NCI-H82 (cell line): ENCODE measurements around the gene CD40.
A peak's percentile ranks its signal among the peaks of the same experiment; 100 is the strongest.

Experiments
- DNase-seq: peaks from one replicate; lab custom pipeline; 2025; lab: John Stamatoyannopoulos, UW

The CD40 gene

GRCh38 chr20:46173652-46174468, 55.7 kb downstream of the CD40 start:
- DNase-seq: no peak

GRCh38 chr20:46174469-46175126, 56.5 kb downstream of the CD40 start:
- no peak for DNase-seq

GRCh38 chr20:46175127-46175494, 57.0 kb downstream of the CD40 start:
- no peak for DNase-seq

GRCh38 chr20:46176739-46177378, 58.7 kb downstream of the CD40 start:
- DNase-seq: peak; percentile 52

- DNase-seq: no peak
Measured at GRCh38 chr20:46177768-46178167, 59.7 kb downstream of the CD40 start.

GRCh38 chr20:46178891-46179290, 60.8 kb downstream of the CD40 start:
- DNase-seq: no peak
